Adrenal gland (tissue), 5 donors: Measurements from ENCODE around the gene CLK3.

Experiments
- CTCF ChIP-seq, 6 experiments: fragments of 450-650 bp in 4 of 6; fragments of 200-600 bp in 2 of 6; sonication (generic) in 1 of 6; IDR thresholded peaks; 1 replicate in 5 of 6; 2 replicates in 1 of 6; pipeline versions ENCODE4 v1.5.1 to v1.8.0; 2016 to 2021; ENCODE audit warnings: antibody characterized with exemption in 6 of 6, mild to moderate bottlenecking in 2 of 6, moderate library complexity in 1 of 6
- POLR2A ChIP-seq, 2 donors: fragments of 450-650 bp; IDR thresholded peaks; one replicate each; pipeline ENCODE4 v1.6.1; 2017; ENCODE audit warnings: antibody characterized with exemption in 2 of 2, mild to moderate bottlenecking in 2 of 2, moderate library complexity in 1 of 2
- donor health status: DM: no; HTN: no; CAD: no.

DNA sequence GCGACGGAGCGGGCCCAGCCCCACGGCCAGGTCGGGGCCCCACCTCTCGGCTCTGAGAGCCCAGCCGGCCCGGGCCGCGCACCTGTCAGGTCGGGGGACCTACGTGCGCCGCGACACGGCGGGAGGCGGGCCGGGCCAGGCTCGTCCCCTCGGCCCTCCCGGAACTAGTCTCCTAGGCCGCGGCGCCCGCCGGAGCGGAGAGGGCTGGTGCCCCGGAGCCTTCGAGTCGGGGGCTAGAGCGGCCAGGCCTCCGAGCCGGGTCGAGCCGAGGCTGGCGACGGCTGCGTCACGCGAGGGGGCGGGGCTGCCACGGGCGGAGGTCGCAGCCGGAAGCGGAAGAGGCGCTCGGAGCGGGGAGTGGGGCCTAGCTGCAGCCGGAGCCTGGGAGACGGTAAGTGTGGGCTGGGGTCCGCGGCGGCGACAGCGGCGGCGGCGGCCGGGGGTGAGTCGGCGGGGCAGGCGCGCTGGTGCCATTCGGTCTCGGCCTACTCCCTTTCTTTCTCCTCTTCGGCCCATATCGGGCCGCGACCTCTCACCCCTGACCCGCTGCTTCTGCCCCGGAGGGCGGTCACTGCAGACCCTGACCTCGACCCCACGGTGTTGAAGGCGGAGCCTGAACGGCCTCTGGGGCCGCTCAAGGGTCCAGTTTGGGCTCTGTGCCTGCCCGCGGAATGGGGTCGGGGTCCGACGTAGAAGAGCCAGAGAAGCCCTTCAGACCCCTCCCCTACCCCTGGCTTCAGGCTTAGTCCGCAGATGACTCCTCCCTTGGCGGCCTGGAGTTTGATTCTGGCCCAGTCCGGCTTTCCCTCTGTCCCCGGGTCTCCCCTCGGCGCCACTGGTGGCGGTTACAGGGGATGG, at the start of gene CLK3:
- TF ChIP-seq POLR2A (IDR thresholded peaks at IDR 0.05): peak; percentile 75 to 95
- peak in 1 of 6 experiments; percentile 6 for TF ChIP-seq CTCF (IDR thresholded peaks at IDR 0.05)
